Left ventricle myocardium superior (tissue), 1 donor: Measurements from ENCODE around the gene NDUFB7. TPM values are rescaled to one million over a fixed set of nuclear protein-coding genes. Genes with fewer than 3 reads are reported as not detected.
"Not testable (repeated sequence)": the region's sequence is repeated elsewhere in the genome, so short reads cannot be mapped to it uniquely, and the experiment has no call there.

Experiments used
- ATAC-seq: fragments of 200-7000 bp; cut with Tn5 transposase; one replicate; pipeline ENCODE4 v1.9.1; 2020; ENCODE audit warnings: mild to moderate bottlenecking, moderate library complexity
- DNase-seq: peaks from one replicate; pipeline ENCODE4 v3.0.0-alpha.2; 2020
- intact Hi-C: fragments of 100-400 bp; cut with micrococcal nuclease; formaldehyde crosslinking; loops from one replicate; pipeline ENCODE4 v1.11.0; 2022
- long read RNA-seq: library from polyadenylated mRNA; unstranded; transcript quantifications from one replicate; pipeline ENCODE4 v2.0.0, GENCODE V29; 2021
- total RNA-seq: library from RNA; stranded (reverse); fragmentation: NEBNext Ultra II Directional; extraction: Animal tissue kit (Norgen Biotek cat#: 25700); gene quantifications from one replicate; pipeline ENCODE4 v1.2.1, GENCODE V29; 2021
- donor health status: DM: no; HTN: yes; CAD: no; lungs with severe emphysema.

The NDUFB7 gene
- 546 TPM for total RNA-seq
- long read RNA-seq, transcript NDUFB7-201 (3 exons, 531 nt) = major isoform, 305 of 315 reads
- long read RNA-seq, partial matches to known transcripts = 4 of 315 reads
- long read RNA-seq, other reads (novel, unspliced or antisense) = 6 of 315 reads

DNA sequence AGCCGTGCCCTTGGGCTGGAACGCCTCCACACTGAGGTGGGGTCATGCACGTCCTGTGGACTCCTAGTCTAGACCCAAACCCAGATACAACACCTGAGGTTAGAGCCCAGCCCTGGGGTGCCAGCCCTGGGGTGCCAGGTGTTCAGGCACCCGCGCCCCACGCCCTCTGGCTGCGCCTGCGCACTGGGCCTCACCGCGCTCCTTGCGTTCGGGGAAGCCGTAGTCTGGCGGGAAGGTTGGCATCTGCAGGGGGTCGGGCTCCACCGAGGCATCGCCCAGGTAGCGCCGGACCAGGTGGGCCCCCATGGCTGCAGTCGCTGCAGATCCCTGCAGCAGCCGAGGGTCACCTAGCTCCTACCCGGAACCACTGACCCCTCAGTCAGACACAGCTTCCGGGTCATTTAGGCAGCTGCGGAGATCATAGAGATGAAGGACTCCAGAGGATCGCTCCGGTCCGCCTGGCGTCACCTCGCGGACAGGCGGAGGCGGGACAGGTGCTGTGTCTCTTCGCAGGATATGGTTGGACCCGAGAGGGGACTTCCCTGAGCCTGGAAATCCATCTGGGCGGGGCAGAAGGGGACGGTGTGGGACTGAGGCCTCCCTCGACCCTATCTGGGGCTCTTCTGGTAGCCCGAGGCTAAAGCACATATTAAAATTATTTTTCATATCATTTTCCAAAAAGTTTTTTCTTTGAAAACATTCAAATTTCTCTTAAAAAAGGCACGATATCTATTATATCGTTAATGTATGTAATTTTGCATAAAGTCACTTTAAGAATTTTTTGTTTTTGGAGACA, at the start of gene NDUFB7:
TSS of gene NDUFB7 (minus strand) at position 372 of the 796 bp plus-strand sequence. CDS start at position 306, 66 bp downstream.
- ATAC-seq (peak; percentile 97), DNase-seq (peak; percentile 94)
- intact Hi-C loops = no loop called here

- intact Hi-C loops = no loop called here
- ATAC-seq (no peak), DNase-seq (no peak)
Observed at GRCh38 chr19:14619404-14619803, 47.5 kb upstream of the NDUFB7 start.

GRCh38 chr19:14616407-14616806, 44.5 kb upstream of the NDUFB7 start:
- DNase-seq (no peak), ATAC-seq (no peak)
- intact Hi-C loops = no loop called here

GRCh38 chr19:14615623-14616022, 43.8 kb upstream of the NDUFB7 start:
- no peak for ATAC-seq
- no peak for DNase-seq
- intact Hi-C loops = no loop called here

- no peak for ATAC-seq
- DNase-seq = no peak
- intact Hi-C loops = no loop called here
Observed at GRCh38 chr19:14614099-14614412, 42.2 kb upstream of the NDUFB7 start.

DNA sequence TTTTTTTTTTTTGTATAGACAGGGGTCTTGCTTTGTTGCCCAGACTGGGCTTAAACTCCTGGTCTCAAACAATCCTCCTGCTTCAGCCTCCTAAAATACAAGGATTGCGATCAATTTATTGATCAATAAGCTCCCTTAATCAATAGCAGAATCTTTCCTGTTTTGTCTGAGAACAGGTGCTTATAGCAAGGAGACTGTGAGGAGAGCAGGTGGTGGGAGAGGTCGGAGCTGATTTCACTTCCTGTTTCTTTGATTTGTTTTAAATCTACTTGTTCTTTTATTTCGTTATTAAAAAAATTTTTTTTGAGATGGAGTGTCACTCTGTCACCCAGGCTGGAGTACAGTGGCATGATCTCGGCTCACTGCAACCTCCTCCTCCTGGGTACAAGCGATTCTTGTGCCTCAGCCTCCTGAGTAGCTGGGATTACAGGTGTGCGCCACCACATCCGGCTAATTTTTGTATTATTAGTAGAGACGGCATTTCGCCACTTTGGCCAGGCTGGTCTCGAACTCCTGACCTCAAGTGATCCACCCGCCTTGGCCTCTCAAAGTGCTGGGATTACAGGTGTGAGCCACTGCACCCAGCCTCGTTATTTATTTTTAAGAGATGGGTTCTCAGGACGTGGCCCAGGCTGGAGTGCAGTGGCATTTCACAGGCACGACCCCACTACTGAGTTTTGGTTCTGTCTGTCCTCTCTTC, 41.7 kb upstream of the NDUFB7 start:
- intact Hi-C loops, ATAC-seq, DNase-seq: not testable (repeated sequence)

GRCh38 chr19:14612657-14613056, 40.8 kb upstream of the NDUFB7 start:
- intact Hi-C loops = no loop called here

GRCh38 chr19:14612242-14612641, 40.4 kb upstream of the NDUFB7 start:
- intact Hi-C loops, DNase-seq, ATAC-seq: not testable (repeated sequence)

More at GRCh38 chr19:14612657-14613056, 40.8 kb upstream of the NDUFB7 start:
- no peak for ATAC-seq
- DNase-seq = no peak

- intact Hi-C loops = no loop called here
- ATAC-seq (no peak), DNase-seq (no peak)
Observed at GRCh38 chr19:14611051-14611450, 39.2 kb upstream of the NDUFB7 start.

GRCh38 chr19:14606627-14607026, 34.8 kb upstream of the NDUFB7 start:
- no peak for ATAC-seq
- intact Hi-C loops = no loop called here

GRCh38 chr19:14603990-14604387, 32.1 kb upstream of the NDUFB7 start:
- no peak for DNase-seq
- no peak for ATAC-seq
- intact Hi-C loops = no loop called here

More at GRCh38 chr19:14606627-14607026, 34.8 kb upstream of the NDUFB7 start:
- DNase-seq = no peak

GRCh38 chr19:14599548-14600147, 27.8 kb upstream of the NDUFB7 start:
- ATAC-seq = no peak
- intact Hi-C loops = no loop called here
- DNase-seq = no peak

- intact Hi-C loops = no loop called here
- ATAC-seq (no peak), DNase-seq (no peak)
Observed at GRCh38 chr19:14595558-14595957, 23.7 kb upstream of the NDUFB7 start.

DNA sequence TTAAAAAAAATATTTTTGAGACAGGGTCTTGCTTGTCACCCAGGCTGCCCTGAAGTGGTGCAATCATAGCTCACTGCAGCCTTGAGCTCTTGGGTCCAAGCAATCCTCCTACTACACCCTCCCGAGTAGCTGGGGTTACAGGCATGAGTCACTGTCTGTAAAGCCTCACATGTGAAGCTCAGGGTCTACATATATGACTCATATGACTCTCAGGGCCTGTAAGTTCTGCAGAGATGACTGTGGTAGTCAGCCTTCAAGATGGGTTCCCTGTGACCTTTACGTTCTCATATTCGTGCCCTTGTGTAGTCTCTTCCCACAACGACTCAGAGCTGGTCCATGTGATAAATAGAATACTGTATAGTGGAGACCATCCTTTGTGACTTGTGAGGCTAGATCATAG, 17.6 kb upstream of the NDUFB7 start:
- DNase-seq, intact Hi-C loops, ATAC-seq: not testable (repeated sequence)

GRCh38 chr19:14585187-14585586, 13.3 kb upstream of the NDUFB7 start:
- intact Hi-C loops, DNase-seq, ATAC-seq: not testable (repeated sequence)

GRCh38 chr19:14584372-14584771, 12.5 kb upstream of the NDUFB7 start:
- intact Hi-C loops, ATAC-seq, DNase-seq: not testable (repeated sequence)

DNA sequence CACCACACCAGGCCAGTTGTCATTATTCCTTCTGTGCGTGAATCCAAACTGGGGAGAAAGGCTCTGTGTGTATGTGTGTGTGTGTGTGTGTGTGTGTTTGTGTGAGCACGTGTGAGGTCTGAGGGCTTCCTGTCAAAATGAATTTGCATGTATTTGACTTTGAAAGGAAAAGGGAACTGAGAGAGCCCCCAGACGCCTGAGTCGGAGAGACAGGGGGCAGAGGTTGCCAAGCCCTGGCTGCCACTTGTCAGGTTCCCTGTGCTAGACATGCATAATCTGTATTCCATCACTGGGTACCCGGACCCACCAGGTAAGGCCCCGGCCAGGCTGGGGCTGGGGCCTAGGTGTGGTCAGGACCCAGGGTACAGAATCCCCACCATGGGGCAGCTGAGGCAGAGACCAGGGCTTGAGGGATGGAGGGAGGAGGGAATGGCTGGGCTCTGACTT, 11.1 kb upstream of the NDUFB7 start, which contains the start of gene CLEC17A:
TSS of gene CLEC17A (plus strand) at position 191 of the 447 bp plus-strand sequence. CDS start at position 268, 77 bp downstream.
- no peak for DNase-seq
- intact Hi-C loops = no loop called here
- ATAC-seq = no peak

- ATAC-seq (no peak), DNase-seq (no peak)
- intact Hi-C loops = no loop called here
Observed at GRCh38 chr19:14580623-14581237, 8.9 kb upstream of the NDUFB7 start.

- no peak for DNase-seq
- ATAC-seq = no peak
Observed at GRCh38 chr19:14577885-14578427, 6.1 kb upstream of the NDUFB7 start.

More at GRCh38 chr19:14577885-14578427, 6.1 kb upstream of the NDUFB7 start:
- intact Hi-C loops = no loop called here
